Measurements from ENCODE around the gene RAB3B.

Gene RAB3B

DNA sequence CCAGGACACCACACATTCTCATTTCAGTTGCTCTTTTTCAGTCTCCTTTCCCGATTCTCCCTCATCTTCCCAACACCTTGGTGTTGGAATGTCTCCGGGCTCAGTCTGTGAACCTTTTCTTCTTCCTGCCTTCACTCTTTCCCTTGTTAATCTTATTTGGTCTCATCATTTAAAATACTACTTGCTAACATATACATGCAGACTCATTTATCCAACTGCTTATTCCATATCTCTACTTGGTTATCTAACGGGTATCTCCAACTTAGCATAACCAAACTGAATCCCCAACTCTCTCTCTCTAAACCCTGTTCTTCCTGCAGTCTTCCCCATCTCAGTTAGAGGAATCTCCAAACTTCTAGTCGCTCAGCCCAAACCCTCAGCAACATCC is 26.2 kb downstream of the RAB3B start:
- H4K20me1 ChIP-seq (ENCODE audit: insufficient read depth, low read length), result no peaks in the 10 kb centered on the region
- no peak overlapping the region for H2AFZ ChIP-seq (ENCODE audit: low read length)
- H3F3A ChIP-seq (ENCODE audit: insufficient read depth, low read length), result no peaks in the 10 kb centered on the region
- H3K4me3 ChIP-seq (ENCODE audit: low read depth, low read length, poor library complexity, severe bottlenecking), result no peak overlapping the region
- H3K4me2 ChIP-seq (ENCODE audit: low read length), result no peak overlapping the region
- H3K79me2 ChIP-seq (ENCODE audit: insufficient read depth, low read length), result no peaks in the 10 kb centered on the region
- no peaks in the 10 kb centered on the region for H3K9me2 ChIP-seq (ENCODE audit: low read depth, low read length)
- TF ChIP-seq, protein P1, sequence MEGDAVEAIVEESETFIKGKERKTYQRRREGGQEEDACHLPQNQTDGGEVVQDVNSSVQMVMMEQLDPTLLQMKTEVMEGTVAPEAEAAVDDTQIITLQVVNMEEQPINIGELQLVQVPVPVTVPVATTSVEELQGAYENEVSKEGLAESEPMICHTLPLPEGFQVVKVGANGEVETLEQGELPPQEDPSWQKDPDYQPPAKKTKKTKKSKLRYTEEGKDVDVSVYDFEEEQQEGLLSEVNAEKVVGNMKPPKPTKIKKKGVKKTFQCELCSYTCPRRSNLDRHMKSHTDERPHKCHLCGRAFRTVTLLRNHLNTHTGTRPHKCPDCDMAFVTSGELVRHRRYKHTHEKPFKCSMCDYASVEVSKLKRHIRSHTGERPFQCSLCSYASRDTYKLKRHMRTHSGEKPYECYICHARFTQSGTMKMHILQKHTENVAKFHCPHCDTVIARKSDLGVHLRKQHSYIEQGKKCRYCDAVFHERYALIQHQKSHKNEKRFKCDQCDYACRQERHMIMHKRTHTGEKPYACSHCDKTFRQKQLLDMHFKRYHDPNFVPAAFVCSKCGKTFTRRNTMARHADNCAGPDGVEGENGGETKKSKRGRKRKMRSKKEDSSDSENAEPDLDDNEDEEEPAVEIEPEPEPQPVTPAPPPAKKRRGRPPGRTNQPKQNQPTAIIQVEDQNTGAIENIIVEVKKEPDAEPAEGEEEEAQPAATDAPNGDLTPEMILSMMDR (IDR thresholded peaks at IDR 0.05; ENCODE audit: low read length), result no peak
- TF ChIP-seq EZH2 (IDR thresholded peaks at IDR 0.05; ENCODE audit: borderline replicate concordance, low read length), result no peak
- no peaks in the 10 kb centered on the region for H3K9me3 ChIP-seq (ENCODE audit: low read length)
- no peaks in the 10 kb centered on the region for H3K36me3 ChIP-seq (ENCODE audit: insufficient read depth, low read length)
- H3K27ac ChIP-seq (ENCODE audit: low read depth, low read length, poor library complexity, severe bottlenecking), result no peak overlapping the region
- no peaks in the 10 kb centered on the region for H3K27me3 ChIP-seq (ENCODE audit: insufficient read depth, low read length)
- peaks cover 36% of the 10 kb centered on the region for H3K4me1 ChIP-seq (ENCODE audit: insufficient read depth, low read length, severe bottlenecking)
- H3K9ac ChIP-seq (ENCODE audit: low read length), result no peak overlapping the region

GRCh38 chr1:51963592-51964308 is 26.8 kb downstream of the RAB3B start:
- Histone ChIP-seq H3K4me3 (ENCODE audit: low read depth, low read length, poor library complexity, severe bottlenecking) (peak overlapping the region; percentile 4), H3K4me1 (ENCODE audit: insufficient read depth, low read length, severe bottlenecking) (peaks cover 36% of the 10 kb centered on the region), H3K9me2 (ENCODE audit: low read depth, low read length) (no peaks in the 10 kb centered on the region), H3K36me3 (ENCODE audit: insufficient read depth, low read length) (no peaks in the 10 kb centered on the region), H3K9ac (ENCODE audit: low read length) (no peak overlapping the region), H3K27me3 (ENCODE audit: insufficient read depth, low read length) (no peaks in the 10 kb centered on the region), H4K20me1 (ENCODE audit: insufficient read depth, low read length) (no peaks in the 10 kb centered on the region), H3K79me2 (ENCODE audit: insufficient read depth, low read length) (no peaks in the 10 kb centered on the region), H3K27ac (ENCODE audit: low read depth, low read length, poor library complexity, severe bottlenecking) (peak overlapping the region; percentile 13), H3K4me2 (ENCODE audit: low read length) (peak overlapping the region; percentile 27; the same call in 1 of the 2 replicates), H2AFZ (ENCODE audit: low read length) (no peak overlapping the region), H3K9me3 (ENCODE audit: low read length) (no peaks in the 10 kb centered on the region), H3F3A (ENCODE audit: insufficient read depth, low read length) (no peaks in the 10 kb centered on the region)
- TF ChIP-seq, protein P1 (IDR thresholded peaks at IDR 0.05; ENCODE audit: low read length), result no peak
- TF ChIP-seq EZH2 (IDR thresholded peaks at IDR 0.05; ENCODE audit: borderline replicate concordance, low read length), result no peak

DNA sequence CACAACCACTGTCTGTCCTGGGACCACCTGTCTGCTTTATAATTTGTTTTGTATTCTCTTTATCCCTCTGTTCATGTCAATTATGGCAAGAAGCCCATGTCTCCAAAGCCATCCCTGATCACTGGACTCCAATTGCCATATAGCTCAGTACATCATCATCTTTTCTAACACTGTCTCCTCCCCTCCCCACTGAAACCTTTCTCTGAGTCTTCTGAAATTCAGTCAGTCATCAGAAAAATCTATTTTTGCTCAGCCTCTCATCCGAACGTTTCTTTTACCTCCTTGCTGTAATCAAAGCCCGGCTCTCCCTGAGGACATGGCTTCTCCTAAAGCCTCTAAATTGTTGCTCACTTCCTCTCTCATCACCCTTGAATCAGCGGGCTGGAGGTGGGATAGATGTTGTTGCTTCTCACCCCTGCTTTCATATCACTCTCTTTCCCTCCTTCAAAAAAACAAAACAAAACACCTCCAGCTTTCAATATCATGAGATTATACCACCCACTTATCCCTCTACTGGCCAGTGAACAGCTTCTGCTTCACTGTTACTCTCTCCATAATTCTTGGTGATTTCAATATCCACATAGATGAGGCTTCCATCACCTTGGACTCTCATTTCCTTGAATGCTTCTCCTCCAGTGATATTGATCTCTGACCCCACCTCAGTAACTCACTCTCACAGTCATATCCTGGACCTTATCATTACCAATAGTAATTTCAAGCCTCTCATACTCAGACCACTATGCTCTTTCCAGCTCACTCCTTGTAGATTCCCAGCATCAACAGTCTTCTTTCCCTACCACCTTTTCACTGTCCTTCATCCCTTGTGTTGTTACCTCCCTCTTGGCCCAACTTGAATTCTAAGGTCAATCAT is 27.8 kb downstream of the RAB3B start:
- Histone ChIP-seq H3K27me3 (ENCODE audit: insufficient read depth, low read length) (no peaks in the 10 kb centered on the region), H3K4me2 (ENCODE audit: low read length) (no peak overlapping the region), H3K4me1 (ENCODE audit: insufficient read depth, low read length, severe bottlenecking) (peaks cover 36% of the 10 kb centered on the region), H3K27ac (ENCODE audit: low read depth, low read length, poor library complexity, severe bottlenecking) (no peak overlapping the region), H3K79me2 (ENCODE audit: insufficient read depth, low read length) (no peaks in the 10 kb centered on the region), H3K9me3 (ENCODE audit: low read length) (no peaks in the 10 kb centered on the region), H3K9me2 (ENCODE audit: low read depth, low read length) (no peaks in the 10 kb centered on the region), H2AFZ (ENCODE audit: low read length) (no peak overlapping the region), H3K9ac (ENCODE audit: low read length) (no peak overlapping the region), H3F3A (ENCODE audit: insufficient read depth, low read length) (no peaks in the 10 kb centered on the region), H4K20me1 (ENCODE audit: insufficient read depth, low read length) (no peaks in the 10 kb centered on the region), H3K36me3 (ENCODE audit: insufficient read depth, low read length) (no peaks in the 10 kb centered on the region), H3K4me3 (ENCODE audit: low read depth, low read length, poor library complexity, severe bottlenecking) (no peak overlapping the region)
- TF ChIP-seq EZH2 (IDR thresholded peaks at IDR 0.05; ENCODE audit: borderline replicate concordance, low read length), result no peak
- TF ChIP-seq, protein P1 (IDR thresholded peaks at IDR 0.05; ENCODE audit: low read length), result no peak
